GM19035 (cell line): ENCODE measurements around the gene ANK3.

Source experiments
- ATAC-seq: cut with Tn5 transposase; IDR thresholded peaks from one replicate; pipeline ENCODE4 v1.9.1; 2021; ENCODE audit not compliant: unreplicated experiment

ANK3 gene

GRCh38 chr10:60348982-60349381, 40.7 kb downstream of the ANK3 start:
- ATAC-seq = no peak

DNA sequence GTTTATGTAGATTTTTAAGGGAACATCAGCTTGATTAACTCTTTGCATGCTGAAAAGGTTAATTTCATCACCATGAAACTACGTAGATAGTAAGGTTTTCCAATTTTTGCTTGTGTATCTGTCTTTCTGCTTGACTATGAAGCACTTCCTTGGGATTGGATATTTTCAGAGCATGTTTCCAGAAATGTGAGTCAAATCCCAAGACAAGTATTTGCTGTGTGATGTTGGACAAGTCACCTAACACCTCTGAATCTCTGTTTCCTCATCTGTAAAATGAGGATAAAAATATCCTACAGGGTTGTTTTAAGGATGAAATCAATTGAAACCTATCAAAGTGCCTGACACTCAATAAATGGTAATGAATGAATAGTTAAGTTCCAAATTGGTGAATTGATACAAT, 42.4 kb downstream of the ANK3 start:
- no peak for ATAC-seq

- no peak for ATAC-seq
These were observed 43.0 kb downstream of the ANK3 start for GRCh38 chr10:60346661-60347060.

GRCh38 chr10:60343254-60343653, 46.4 kb downstream of the ANK3 start:
- ATAC-seq = no peak

- ATAC-seq = no peak
These were observed 47.7 kb downstream of the ANK3 start for GRCh38 chr10:60341969-60342368.

- ATAC-seq = no peak
These were observed 48.7 kb downstream of the ANK3 start for GRCh38 chr10:60340973-60341372.

GRCh38 chr10:60339757-60340156, 49.9 kb downstream of the ANK3 start:
- ATAC-seq = no peak

GRCh38 chr10:60338786-60339185, 50.9 kb downstream of the ANK3 start:
- ATAC-seq = no peak

DNA sequence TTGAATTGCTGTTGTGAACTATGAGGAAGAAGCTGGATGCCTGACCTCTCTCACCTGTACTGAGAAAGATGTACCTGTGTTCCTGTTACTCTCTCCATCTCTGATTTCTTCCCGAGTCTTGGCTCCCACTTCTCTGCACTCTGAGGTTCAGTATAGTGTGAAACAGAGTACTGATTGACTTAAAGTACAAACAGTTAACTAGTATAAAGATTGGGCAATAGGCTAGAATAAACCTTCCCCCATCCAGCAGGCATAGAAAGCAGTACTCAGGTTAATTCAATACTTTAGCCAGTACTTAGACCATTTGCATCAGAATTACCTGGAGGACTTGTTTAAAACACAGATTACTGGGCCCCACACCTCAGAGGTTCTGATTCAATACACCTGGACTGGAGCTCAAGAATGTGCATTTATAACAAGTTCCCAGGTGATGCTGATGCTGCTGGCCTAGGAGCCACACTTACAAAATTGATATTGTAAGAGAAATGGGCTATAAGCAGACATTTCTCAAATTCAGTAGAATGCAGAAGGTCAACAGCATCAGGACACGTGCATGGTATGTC, 51.6 kb downstream of the ANK3 start:
- ATAC-seq = no peak

DNA sequence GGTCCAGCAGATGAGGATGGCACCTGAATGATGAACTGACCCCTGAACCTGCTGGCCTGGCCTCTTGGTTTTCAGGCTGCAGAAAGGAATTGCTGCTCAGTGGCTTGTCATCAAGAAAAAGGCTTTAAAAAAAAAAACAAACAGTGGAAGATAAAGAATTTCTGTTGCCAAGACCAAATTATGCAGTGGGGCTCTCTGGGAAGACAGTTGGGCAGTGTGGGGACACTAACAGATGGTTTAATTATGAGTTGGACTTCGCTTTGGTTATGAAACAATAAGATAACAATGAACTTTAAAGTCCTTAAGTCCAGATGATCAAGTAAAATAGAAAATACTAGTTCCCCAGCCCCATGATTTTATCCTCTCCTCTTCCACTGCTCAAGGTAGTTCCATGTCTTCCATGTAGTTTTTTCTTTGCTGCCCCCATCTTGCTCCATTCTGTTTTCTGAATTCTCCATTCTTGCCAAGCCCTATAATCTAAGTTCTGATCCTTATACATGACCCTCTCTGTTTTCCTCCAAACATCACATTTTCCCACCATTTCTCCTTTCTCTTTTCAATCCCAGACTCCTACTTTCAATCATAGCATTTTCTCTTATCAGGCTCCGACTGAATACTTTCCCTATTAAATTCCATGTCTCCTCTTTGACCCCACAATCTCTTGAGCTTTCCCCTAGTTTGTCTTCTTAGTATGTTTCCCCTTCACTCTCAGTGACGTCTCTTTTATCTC, 52.6 kb downstream of the ANK3 start:
- ATAC-seq = no peak

DNA sequence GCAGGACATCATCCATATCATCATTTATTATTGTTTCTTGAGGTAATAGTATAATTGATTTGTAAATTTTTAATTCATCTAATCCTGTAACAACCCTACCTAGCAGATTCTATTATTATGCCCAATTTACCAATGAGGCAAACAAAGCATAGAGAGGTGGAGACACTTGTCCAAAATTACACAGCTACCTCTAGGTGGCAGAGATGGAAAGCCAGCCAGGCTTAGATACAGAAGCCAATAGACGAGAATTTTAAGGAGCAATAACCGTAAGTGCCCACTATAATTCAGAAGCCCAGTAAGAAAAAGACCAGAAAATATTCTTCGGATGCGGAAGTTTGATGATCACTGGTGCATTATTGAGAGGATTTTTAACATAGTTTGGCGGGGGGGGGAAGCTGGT, 54.0 kb downstream of the ANK3 start:
- ATAC-seq = no peak

DNA sequence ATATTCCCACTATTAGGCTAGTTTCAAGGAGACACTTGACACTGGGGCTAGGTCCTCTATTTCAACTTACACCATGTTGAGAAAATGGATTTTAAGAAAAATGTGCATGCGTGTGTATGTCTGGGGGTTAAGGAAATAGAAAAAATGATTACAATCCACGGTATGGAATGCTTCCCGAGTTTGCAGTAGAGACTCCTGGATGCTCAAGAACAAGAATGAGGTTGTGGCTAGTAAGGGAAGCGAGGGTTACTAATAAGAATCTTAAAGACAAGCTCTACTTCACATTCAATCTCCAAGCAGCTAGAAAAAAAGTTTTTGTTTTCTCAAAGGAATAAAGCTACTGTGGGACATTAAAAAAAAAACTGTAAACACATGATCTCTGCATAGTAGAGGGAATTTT, 54.7 kb downstream of the ANK3 start:
- no peak for ATAC-seq

GRCh38 chr10:60332371-60332770, 57.3 kb downstream of the ANK3 start:
- ATAC-seq = no peak

DNA sequence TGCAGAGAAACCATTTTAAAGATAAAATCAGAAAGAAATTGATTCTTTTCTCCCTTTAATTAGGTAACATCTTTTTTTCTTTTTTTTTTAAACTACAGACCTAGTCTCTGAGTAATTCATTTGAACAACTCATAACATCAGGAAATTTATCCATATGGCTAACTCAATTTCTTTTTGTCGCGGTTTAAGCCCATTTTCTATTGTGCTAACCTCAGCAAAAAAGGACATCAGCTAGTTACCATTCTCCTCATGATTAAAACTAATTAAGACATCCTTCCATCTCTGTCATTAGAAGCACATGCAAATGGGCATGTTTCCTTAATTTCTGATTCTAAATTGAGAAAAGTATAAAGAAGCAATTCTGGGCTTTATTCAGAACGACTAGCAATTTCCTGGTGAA, 57.8 kb downstream of the ANK3 start:
- ATAC-seq = no peak

- no peak for ATAC-seq
These were observed 66.5 kb downstream of the ANK3 start for GRCh38 chr10:60323162-60323561.

- no peak for ATAC-seq
These were observed 69.0 kb downstream of the ANK3 start for GRCh38 chr10:60320666-60321065.

DNA sequence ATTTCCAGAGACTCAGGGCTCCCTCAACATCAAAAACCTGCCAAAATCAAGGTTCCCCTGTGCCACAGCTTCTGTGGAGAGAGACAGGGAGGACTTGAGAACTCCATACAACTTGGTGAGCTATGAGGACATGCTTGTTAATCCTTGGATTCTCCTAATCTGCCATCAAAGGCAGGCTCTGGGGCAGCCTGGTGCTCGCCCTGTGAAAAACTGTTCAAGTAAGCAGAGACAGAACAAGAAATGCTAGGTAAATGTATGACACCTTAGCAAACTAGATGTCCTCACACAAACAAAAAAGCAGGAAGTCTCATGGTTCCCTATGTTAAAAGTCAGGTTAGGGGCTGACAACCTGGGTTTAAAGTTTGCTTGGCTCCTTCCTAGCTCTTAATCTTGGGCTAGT, 73.6 kb downstream of the ANK3 start:
- no peak for ATAC-seq

DNA sequence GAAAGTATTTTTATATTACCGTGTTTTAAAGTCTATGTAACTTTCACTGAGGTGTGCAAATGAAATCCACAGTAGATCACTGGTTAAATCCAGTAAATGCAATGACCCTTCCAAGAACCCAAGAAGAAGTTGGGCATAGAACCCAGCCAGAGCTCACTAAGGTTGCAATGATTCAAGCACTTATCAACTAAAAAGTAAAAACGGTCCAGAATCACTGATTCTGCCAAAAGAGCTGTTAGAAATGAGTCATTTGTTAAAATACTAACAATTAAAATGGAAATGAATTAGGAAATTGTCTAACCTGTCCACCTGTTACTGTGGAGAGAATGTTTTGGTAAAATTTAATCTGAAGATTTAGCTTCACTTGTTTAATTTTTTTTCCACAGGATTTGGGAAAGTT, 74.4 kb downstream of the ANK3 start:
- no peak for ATAC-seq

GRCh38 chr10:60314069-60314940, 75.4 kb downstream of the ANK3 start:
- ATAC-seq = no peak

DNA sequence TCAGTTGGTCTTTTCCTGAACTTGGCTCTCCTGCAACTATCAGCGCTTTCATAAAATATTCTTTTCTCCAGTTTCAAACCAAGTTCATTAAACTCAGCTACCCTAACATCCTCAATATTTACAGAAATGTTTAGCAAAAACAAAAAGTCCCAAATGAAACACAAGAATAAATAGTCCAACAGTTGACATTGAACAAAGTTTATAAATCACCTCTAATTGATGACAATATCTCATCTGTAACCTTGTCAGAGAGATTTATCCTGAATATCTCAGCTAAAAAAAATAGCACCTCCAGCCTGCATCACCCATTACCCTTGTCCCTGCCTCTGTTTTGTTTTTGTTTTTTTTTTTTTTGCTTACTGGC, 76.1 kb downstream of the ANK3 start:
- ATAC-seq = no peak

- no peak for ATAC-seq
These were observed 76.7 kb downstream of the ANK3 start for GRCh38 chr10:60312818-60313588.
